Mesendoderm (in vitro differentiated cells): ENCODE measurements around the gene SPATA13.

Experiments
- DNase-seq: peaks from one replicate; pipeline ENCODE4 v3.0.0; 2013
- H2AK5ac ChIP-seq: 2 replicates; pipeline ENCODE4 v1.6.1; 2013; ENCODE audit warnings: low read length, inconsistent platforms
- H2BK120ac ChIP-seq: 2 replicates; pipeline ENCODE4 v1.6.1; 2013; ENCODE audit warnings: low read depth, mild to moderate bottlenecking, low read length, moderate library complexity, mixed read lengths
- H2BK15ac ChIP-seq: replicated peaks from 2 replicates; pipeline ENCODE4 v1.6.1; 2013; ENCODE audit warnings: low read depth, mild to moderate bottlenecking, moderate library complexity
- H2BK5ac ChIP-seq: 2 replicates; pipeline ENCODE4 v1.6.1; 2013; ENCODE audit warnings: low read length, inconsistent platforms
- H3K18ac ChIP-seq: 2 replicates; pipeline ENCODE4 v1.6.1; 2013; ENCODE audit warnings: mild to moderate bottlenecking, low read length, mixed read lengths
- H3K23ac ChIP-seq: one replicate; pipeline ENCODE4 v1.6.1; 2013; ENCODE audit warnings: low read length
- H3K27ac ChIP-seq: 2 replicates; pipeline ENCODE4 v1.5.1; 2013; ENCODE audit warnings: low read depth, mild to moderate bottlenecking, inconsistent platforms, low read length, moderate library complexity
- H3K27me3 ChIP-seq: 2 replicates; pipeline ENCODE4 v1.6.1; 2013; ENCODE audit warnings: low read length, control low read depth, mild to moderate bottlenecking, inconsistent platforms; ENCODE audit not compliant: insufficient read depth, poor library complexity
- H3K36me3 ChIP-seq: 2 replicates; pipeline ENCODE4 v1.6.1; 2013; ENCODE audit warnings: low read length, inconsistent platforms; ENCODE audit not compliant: control insufficient read depth, insufficient read depth
- H3K4ac ChIP-seq: one replicate; pipeline ENCODE4 v1.6.1; 2013; ENCODE audit warnings: low read depth, mild to moderate bottlenecking, low read length, moderate library complexity
- H3K4me1 ChIP-seq: 2 replicates; pipeline ENCODE4 v1.6.1; 2013; ENCODE audit warnings: low read depth, low read length, inconsistent platforms; ENCODE audit not compliant: control insufficient read depth
- H3K4me2 ChIP-seq: 2 replicates; pipeline ENCODE4 v1.6.1; 2013; ENCODE audit warnings: low read length
- H3K4me3 ChIP-seq: 2 replicates; pipeline ENCODE4 v1.5.1; 2013; ENCODE audit warnings: mild to moderate bottlenecking, low read length
- H3K56ac ChIP-seq: one replicate; pipeline ENCODE4 v1.6.1; 2013; ENCODE audit warnings: low read length
- H3K79me1 ChIP-seq: 2 replicates; pipeline ENCODE4 v1.6.1; 2013; ENCODE audit warnings: low read length, inconsistent platforms
- H3K79me2 ChIP-seq: 2 replicates; pipeline ENCODE4 v1.6.1; 2013; ENCODE audit warnings: mild to moderate bottlenecking, low read length; ENCODE audit not compliant: control insufficient read depth, insufficient read depth
- H3K9ac ChIP-seq: 2 replicates; pipeline ENCODE4 v1.6.1; 2013; ENCODE audit warnings: low read length, inconsistent platforms
- H4K5ac ChIP-seq: one replicate; pipeline ENCODE4 v1.6.1; 2013; ENCODE audit warnings: low read length
- H4K8ac ChIP-seq: one replicate; pipeline ENCODE4 v1.6.1; 2013; ENCODE audit warnings: low read depth, mild to moderate bottlenecking, control low read depth, low read length, moderate library complexity
- WGBS: extraction: QIAGEN DNeasy Blood & Tissue Kit; methylation state at CpG from one replicate; pipeline ENCODE4 v1.1.7; 2013; ENCODE audit warnings: low lambda C conversion rate, missing lambda C conversion rate; ENCODE audit not compliant: insufficient coverage; ENCODE audit errors: extremely low coverage; 5-methylcytosine and 5-hydroxymethylcytosine counted together

Gene SPATA13

DNA sequence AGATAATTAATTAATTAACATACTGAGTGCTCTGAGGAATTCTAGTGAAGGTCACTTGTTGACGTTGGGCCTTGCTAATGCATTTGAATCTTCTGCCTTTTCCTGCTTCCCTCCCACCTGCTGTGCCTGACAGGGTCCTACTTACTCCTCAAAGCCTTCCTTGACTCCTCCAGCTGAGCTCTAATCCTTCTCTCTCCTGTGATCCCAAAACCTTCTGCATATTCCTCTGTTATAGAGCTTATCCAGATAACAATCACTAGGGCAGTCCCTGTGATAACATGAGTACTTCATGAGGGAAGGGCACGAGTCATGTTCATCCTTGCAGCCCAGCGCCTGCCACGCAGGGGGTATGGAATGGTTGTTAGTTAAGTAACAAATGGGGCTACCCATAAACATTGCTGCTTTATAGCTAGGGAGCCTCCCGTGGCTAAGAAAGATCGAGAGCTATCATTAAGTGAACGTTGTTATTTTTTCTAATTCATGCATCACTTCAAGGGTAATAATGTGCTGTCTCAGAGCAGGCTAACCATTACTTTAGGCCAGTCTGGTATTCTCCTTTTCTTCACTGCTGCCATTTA lies 19.1 kb upstream of the SPATA13 start:
- H4K5ac ChIP-seq = no peak overlapping the region
- H2AK5ac ChIP-seq = no peak overlapping the region
- H3K9ac ChIP-seq = no peak overlapping the region
- H3K27me3 ChIP-seq = no peaks in the 10 kb centered on the region
- no peak overlapping the region for H3K4ac ChIP-seq
- no CpG with 5 or more reads among the region's 7 CpGs for WGBS
- no peak overlapping the region for H4K8ac ChIP-seq
- H3K4me1 ChIP-seq = peaks cover 20% of the 10 kb centered on the region
- no peaks in the 10 kb centered on the region for H3K79me2 ChIP-seq
- no peak overlapping the region for H2BK120ac ChIP-seq
- H3K56ac ChIP-seq = no peak overlapping the region
- no peak overlapping the region for H3K18ac ChIP-seq
- no peak overlapping the region for H3K23ac ChIP-seq
- H3K79me1 ChIP-seq = no peaks in the 10 kb centered on the region
- no peak overlapping the region for H2BK5ac ChIP-seq
- no peaks in the 10 kb centered on the region for H3K36me3 ChIP-seq
- peak; percentile 91 for DNase-seq
- H3K27ac ChIP-seq = no peak overlapping the region
- H3K4me3 ChIP-seq = no peak overlapping the region
- no peak overlapping the region for H2BK15ac ChIP-seq
- H3K4me2 ChIP-seq = no peak overlapping the region

DNA sequence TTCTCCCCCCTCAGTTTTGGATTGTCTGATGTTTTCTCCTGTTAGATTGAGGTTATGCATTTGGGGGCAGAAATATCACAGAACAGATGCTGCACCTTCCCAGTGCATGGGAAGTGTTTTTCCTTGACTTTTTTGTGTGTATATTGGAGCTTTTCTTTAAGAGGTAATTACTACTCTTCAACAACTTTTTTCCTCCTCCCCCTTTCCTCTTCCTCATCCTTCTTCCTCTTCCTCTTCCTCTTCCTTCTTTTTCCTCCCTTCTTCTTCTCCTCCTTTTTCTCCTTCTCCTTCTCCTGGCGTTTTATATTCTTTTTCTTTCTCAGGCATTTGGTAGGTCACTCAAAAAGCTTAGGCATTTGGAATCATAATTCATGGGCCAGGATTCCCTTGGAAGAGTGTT lies 18.1 kb upstream of the SPATA13 start:
- no CpG with 5 or more reads among the region's 1 CpG for WGBS
- H4K5ac ChIP-seq = no peak overlapping the region
- H3K4me1 ChIP-seq = peaks cover 20% of the 10 kb centered on the region
- H3K27ac ChIP-seq = no peak overlapping the region
- no peak overlapping the region for H3K4ac ChIP-seq
- H3K18ac ChIP-seq = no peak overlapping the region
- H2BK15ac ChIP-seq = no peak overlapping the region
- H2BK120ac ChIP-seq = no peak overlapping the region
- H3K56ac ChIP-seq = no peak overlapping the region
- no peaks in the 10 kb centered on the region for H3K79me1 ChIP-seq
- H3K4me3 ChIP-seq = no peak overlapping the region
- no peak overlapping the region for H3K23ac ChIP-seq
- no peak for DNase-seq
- no peaks in the 10 kb centered on the region for H3K27me3 ChIP-seq
- H2AK5ac ChIP-seq = no peak overlapping the region
- no peaks in the 10 kb centered on the region for H3K79me2 ChIP-seq
- no peak overlapping the region for H4K8ac ChIP-seq
- H3K4me2 ChIP-seq = no peak overlapping the region
- no peak overlapping the region for H3K9ac ChIP-seq
- no peak overlapping the region for H2BK5ac ChIP-seq
- no peaks in the 10 kb centered on the region for H3K36me3 ChIP-seq

GRCh38 chr13:24142886-24143285 lies 17.6 kb upstream of the SPATA13 start:
- H3K79me1 ChIP-seq = no peaks in the 10 kb centered on the region
- no peak overlapping the region for H3K23ac ChIP-seq
- DNase-seq = no peak
- H3K4me1 ChIP-seq = peaks cover 20% of the 10 kb centered on the region
- no peak overlapping the region for H4K8ac ChIP-seq
- no peak overlapping the region for H3K9ac ChIP-seq
- H3K27me3 ChIP-seq = no peaks in the 10 kb centered on the region
- WGBS = no CpG with 5 or more reads among the region's 4 CpGs
- H3K4me3 ChIP-seq = no peak overlapping the region
- no peaks in the 10 kb centered on the region for H3K36me3 ChIP-seq
- H3K18ac ChIP-seq = no peak overlapping the region
- H3K79me2 ChIP-seq = no peaks in the 10 kb centered on the region
- H2BK120ac ChIP-seq = no peak overlapping the region
- H2AK5ac ChIP-seq = no peak overlapping the region
- H2BK5ac ChIP-seq = no peak overlapping the region
- no peak overlapping the region for H4K5ac ChIP-seq
- H3K27ac ChIP-seq = no peak overlapping the region
- H3K4me2 ChIP-seq = no peak overlapping the region
- H2BK15ac ChIP-seq = no peak overlapping the region
- H3K56ac ChIP-seq = no peak overlapping the region
- H3K4ac ChIP-seq = no peak overlapping the region

DNA sequence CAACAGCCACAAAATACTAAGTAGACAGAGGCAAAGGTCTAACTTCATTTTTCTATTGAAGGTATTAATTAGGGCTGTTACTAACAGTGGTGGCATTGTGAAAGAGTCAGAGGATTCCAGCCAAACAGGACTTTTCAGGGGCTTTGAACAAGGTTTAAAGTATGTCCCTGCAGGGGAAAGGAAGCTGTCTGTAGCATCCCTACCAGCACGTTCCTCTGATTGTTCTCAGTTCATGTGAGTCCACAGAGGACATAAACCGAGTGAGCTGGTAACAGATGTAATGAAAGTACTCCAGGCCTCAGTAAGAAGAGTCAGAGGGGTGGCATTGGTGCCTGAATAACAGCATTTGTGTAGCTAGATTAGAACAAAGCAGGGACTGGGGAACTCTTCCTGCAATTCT lies 15.3 kb upstream of the SPATA13 start:
- Histone ChIP-seq H3K4ac (peak overlapping the region; percentile 21), H2AK5ac (peak overlapping the region; percentile 4), H2BK5ac (no peak overlapping the region), H3K56ac (peak overlapping the region; percentile 22), H4K8ac (no peak overlapping the region), H4K5ac (no peak overlapping the region), H3K27ac (no peak overlapping the region), H2BK120ac (no peak overlapping the region), H3K4me3 (no peak overlapping the region), H3K23ac (no peak overlapping the region), H3K4me2 (no peak overlapping the region), H3K4me1 (peaks cover 33% of the 10 kb centered on the region), H2BK15ac (no peak overlapping the region), H3K27me3 (no peaks in the 10 kb centered on the region), H3K9ac (no peak overlapping the region), H3K18ac (no peak overlapping the region), H3K36me3 (no peaks in the 10 kb centered on the region), H3K79me2 (no peaks in the 10 kb centered on the region), H3K79me1 (no peaks in the 10 kb centered on the region)
- WGBS = no CpG with 5 or more reads among the region's 2 CpGs
- no peak for DNase-seq

GRCh38 chr13:24145674-24146073 lies 14.8 kb upstream of the SPATA13 start:
- Histone ChIP-seq H3K56ac (no peak overlapping the region), H3K27me3 (no peaks in the 10 kb centered on the region), H3K4me1 (peaks cover 33% of the 10 kb centered on the region), H3K4ac (no peak overlapping the region), H3K23ac (no peak overlapping the region), H3K79me2 (no peaks in the 10 kb centered on the region), H3K79me1 (no peaks in the 10 kb centered on the region), H2BK120ac (no peak overlapping the region), H3K27ac (no peak overlapping the region), H2BK5ac (no peak overlapping the region), H4K8ac (no peak overlapping the region), H3K4me2 (no peak overlapping the region), H3K36me3 (no peaks in the 10 kb centered on the region), H3K18ac (peak overlapping the region; percentile 32), H2BK15ac (no peak overlapping the region), H3K9ac (no peak overlapping the region), H2AK5ac (peak overlapping the region; percentile 4), H3K4me3 (no peak overlapping the region), H4K5ac (no peak overlapping the region)
- no peak for DNase-seq
- no CpG with 5 or more reads among the region's 7 CpGs for WGBS

- Histone ChIP-seq H3K4ac (no peak overlapping the region), H4K5ac (no peak overlapping the region), H3K27ac (no peak overlapping the region)
Measured at GRCh38 chr13:24146961-24147569, 13.5 kb upstream of the SPATA13 start.

More at GRCh38 chr13:24146961-24147569, 13.5 kb upstream of the SPATA13 start:
- WGBS = no CpG with 5 or more reads among the region's 7 CpGs
- Histone ChIP-seq H2BK5ac (peak overlapping the region; percentile 7), H3K36me3 (no peaks in the 10 kb centered on the region), H3K4me3 (no peak overlapping the region), H3K56ac (peak overlapping the region; percentile 20), H3K9ac (no peak overlapping the region), H2AK5ac (peak overlapping the region; percentile 65), H3K79me1 (no peaks in the 10 kb centered on the region), H3K79me2 (no peaks in the 10 kb centered on the region), H3K23ac (no peak overlapping the region), H4K8ac (no peak overlapping the region), H3K27me3 (no peaks in the 10 kb centered on the region), H2BK120ac (no peak overlapping the region), H3K4me2 (no peak overlapping the region), H3K4me1 (peaks cover 29% of the 10 kb centered on the region), H2BK15ac (no peak overlapping the region), H3K18ac (no peak overlapping the region)
- DNase-seq = no peak
